ENCODE results near the gene B4GALT5.

Gene B4GALT5

DNA sequence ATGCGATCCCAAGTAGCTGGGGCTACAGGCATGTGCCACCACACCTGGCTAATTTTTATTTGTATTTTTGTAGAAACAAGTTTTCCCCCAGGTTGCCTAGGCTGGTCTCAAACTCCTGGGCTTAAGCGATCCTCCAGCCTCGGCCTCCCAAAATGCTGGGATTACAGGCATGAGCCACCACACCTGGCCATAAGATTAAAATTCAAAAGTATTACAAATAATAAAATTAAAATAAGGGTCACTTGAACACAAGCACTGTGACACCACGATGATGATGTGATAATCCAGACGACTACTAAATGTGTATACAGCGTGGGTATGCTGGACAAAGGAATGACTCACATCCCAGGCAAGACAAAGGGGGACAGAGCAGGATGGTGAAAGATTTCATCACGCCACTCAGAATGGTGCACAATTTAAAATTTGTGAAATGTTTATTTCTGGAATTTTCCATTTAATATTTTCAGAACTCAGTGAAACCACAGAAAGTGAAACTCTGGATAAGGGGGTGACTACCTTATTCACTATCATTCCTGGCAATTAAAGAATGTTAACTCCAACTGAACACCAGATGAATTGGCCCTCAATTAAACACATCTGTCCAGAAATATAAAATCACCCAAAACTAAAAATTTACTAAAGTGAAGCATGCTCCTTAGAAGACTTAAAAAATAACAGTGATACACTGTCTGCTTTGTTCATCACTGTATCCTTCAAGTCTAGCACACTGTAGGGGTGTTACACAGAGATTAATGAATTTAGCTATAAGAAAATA lies 13.1 kb downstream of the B4GALT5 start:
- no peak for DNase-seq (ENCODE audit: low spot score)

DNA sequence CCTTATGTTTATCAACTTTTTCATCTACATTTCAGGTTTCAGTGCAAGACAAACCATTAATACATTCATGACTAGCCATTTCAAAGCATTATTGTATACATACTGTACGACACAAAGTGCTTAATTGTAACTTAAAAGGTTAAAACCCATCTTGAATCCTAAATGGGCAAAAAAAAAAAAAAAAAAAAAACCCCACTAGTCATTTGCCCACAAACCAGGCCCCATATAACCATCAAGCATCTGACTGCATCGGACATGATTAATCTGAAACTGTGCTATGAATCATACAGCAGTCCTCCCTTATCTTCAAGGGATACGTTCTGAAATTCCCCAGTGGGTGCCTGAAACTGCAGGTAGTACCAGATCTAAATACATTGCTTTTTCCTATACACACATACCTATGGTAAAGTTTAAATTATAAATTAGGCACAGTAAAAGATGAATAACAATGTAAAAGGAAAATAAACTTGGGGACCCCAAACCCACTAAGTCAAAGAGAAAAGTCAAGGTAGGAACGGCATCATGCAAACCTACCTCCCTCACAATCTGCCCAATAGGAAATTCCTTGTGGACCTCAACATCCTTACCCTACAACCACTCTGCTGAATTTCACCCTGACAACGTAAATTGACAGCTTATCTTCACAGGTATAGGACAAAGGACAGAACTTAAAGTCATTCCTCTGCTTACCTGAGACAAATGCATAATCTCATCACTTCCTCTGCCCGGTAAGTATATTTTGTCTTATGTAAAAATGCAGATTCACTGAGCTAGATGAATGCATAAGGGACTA lies 14.3 kb downstream of the B4GALT5 start:
- DNase-seq (ENCODE audit: low spot score) = no peak

DNA sequence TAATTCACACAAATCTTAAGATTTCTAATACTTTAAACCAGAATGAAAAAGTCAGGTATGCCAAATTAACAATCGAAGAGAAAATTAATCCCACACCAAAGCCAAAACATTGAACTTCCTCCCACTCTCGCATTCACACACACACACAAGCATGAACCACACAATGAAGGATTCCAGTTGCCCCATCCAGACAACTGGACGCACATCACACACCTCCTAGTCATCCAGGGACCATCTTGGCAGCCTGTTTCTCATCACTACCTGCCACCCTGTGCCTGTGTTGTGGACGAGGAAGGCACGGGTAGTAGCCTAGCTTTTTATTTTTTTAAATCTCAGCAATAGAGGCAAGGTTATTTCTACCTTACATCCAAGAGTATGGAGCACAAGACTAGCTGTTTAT lies 15.2 kb downstream of the B4GALT5 start:
- DNase-seq (ENCODE audit: low spot score) = no peak

DNA sequence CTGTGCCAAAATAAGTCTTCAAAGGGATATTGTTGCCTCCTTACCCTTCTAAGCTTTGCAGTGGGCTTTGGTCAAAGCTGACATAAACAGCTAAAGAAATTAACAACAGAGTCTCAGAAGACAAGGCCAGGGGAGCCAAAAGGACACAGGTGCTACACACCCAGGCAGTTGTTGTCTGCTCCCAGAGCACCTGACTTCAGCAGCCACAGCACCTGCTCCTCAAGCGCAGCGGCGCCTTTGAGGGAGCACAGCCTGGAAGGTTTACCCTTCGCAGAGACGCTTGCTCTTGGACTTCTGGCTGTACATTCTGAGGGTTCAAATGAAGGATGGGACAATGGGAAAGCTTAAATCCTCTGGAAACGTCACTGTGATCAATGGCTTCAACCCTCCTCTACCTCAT lies 16.6 kb downstream of the B4GALT5 start:
- DNase-seq (ENCODE audit: low spot score) = no peak

DNA sequence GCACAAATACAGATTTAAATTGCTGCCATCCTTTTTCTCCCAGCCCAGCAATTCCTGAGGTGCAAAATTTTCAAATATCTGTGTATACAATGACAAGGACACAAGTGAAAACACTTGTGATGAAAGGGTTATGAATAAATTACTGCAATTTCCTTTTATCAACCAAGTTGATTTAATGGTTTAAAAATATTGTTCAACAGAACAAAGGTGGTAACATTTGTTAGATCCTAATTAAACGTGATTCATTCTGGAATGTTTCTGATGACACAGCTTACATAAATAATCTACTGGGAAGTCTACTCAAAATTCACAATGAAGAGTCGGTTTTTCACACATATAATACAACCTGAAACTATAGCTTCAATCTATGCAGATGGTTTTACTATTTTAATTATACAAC lies 17.1 kb downstream of the B4GALT5 start:
- no peak for DNase-seq (ENCODE audit: low spot score)

DNA sequence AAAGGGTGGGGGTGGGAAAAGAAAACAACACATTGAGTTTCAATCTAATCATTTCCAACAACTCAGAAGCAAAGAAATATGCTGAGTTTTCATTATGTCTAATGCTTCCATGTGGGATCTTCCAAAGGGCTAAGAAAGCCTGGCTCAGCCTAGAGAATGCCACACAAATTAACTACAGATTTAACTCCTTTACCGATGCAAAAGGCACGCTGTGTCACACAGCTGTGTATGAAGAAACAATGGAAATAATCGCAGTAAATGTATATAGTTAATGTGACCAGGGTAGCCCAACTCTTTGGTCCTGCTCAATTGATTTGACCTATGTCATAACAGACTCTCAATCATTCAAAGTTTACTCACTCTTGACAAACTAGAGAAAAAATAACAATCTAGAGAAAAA lies 17.8 kb downstream of the B4GALT5 start:
- DNase-seq (ENCODE audit: low spot score) = no peak

DNA sequence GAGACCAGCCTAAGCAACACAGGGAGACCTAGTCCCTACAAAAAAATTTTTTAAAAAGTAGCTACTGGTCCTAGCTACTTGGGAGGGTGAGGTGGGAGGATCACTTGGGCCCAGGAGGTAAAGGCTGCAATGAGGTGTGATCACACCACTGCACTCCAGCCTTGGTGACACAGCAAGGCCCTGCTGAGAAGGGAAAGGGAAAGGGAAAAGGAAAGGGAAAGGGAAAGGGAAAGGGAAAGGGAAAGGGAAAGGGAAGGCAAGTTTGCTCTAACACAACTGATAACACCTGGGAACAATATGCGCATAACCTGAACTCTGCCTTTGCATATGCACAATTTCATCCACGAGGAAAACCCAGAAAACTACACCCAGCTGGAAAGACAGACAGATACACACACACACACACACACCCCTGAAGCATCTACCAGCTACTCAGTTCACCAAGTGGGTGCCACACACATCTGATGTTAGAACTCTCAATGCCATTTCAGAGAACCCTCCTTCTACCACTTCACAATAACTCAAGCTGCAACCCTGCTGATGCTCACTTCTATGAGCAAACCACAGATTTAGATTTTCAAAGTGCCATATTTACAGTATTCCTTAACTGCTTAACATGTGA lies 19.1 kb downstream of the B4GALT5 start:
- DNase-seq (ENCODE audit: low spot score) = no peak

DNA sequence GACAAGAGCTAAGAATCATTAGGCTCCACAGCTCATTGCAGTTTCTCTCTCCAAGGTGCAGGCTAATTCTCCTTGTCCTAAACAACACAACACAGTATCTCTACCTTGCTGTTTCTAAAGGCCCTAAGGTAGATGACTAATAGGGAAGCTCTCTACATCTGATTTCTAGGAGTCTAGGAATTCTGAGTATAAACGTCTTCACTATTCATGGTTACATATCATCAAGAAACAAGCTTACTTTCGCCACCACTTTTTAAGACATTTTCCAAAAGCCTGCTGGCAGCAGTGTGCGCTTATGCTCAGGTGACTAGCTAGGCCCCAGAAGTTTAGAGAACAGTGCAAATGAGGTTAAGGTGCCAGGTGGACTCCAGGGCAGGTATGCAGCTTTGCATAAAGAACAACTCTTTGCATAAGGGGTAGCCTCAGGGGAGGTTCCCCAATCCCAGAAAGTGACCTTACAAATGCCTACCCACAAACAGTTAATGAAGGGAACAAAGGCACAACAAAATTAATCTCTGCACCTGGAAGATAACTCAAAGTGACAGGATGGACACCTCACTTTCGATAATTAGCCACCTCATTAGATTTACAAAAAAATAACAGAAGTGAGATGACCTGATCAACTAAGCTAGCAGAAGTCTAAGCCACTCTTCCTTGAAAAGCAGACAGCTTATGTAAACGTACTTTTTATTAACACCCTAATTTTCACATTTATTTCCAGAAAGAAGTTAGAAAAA lies 20.1 kb downstream of the B4GALT5 start:
- no peak for DNase-seq (ENCODE audit: low spot score)

DNA sequence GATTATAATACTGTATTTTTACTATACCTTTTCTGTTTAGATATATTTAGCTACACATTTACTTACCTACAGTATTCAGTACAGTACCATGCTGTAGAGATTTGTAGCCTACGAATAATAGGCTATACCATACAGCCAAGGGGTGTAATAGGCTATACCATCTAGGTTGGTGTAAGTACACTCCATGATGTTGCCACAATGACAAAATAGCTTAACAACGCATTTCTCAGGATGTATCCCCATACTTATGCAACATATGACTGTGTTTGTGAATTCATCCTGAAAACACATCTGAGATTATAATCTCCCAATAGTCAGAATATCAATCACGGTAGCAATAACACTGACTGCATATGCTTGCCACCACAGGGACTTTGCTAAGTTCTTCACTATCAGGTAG lies 20.7 kb downstream of the B4GALT5 start:
- DNase-seq (ENCODE audit: low spot score) = no peak

DNA sequence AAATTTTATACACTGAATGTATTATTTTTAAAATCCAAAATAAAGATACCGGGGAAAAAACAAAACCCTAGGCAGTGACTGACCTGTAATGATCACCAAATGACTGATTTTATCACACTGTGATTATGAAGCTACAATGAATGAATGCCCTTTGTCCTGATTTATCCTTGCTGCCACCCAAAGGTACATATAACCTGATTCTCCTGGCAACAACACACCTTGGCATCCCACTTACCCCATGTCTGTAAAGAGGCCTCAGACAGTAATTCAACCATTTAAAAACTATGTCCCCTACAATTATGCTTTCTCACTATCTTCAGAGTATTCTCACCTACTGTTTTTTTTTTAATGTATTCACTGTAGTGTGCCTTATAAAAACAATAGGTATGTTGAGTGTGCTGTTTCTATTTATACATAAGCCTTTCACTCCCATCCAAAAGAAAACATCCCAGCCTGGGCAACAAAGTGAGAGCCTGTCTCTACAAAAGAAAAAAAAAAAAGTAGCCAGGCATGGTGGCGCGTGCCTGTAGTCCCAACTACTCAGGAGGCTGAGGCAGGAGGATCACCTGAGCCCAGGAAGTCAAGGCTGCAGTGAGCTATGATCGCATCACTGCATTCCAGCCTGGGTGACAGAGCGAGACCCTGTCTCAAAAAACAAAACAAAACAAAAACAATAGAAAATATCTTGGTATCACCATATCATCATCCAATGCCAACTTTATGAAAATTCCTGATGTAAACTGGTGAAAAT lies 21.7 kb downstream of the B4GALT5 start:
- no peak for DNase-seq (ENCODE audit: low spot score)

DNA sequence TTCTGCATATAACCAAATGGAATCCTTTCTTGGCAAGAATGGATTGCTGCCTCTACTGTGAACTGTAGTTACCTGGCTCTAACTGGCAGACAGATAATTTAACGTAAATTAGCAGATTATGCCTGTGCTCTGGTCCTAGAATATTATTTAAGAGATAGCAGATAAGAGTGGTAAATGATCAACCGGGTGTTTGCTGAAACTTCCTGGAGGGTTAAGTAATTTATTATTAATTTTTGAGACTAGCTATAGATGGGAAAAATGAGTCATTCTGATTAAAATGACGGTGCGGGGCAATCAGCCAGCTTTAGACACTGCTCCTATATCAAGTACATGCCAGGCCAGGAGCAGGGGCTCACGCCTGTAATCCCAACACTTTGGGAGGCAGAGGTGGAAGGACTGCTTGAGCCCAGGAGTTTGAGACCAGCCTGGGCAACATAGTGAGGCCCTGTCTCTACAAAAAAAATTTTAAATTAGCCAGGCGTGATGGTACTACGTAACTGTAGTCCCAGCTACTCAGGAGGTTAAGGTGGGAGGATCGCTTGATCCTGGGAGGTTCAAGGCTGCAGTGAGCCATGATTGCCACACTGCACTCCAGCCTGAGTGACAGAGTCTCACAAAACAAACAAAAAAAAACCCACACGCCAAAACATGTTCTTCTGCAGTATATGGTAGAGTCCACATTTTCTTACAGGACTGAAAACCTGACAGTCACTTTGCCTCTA lies 22.6 kb downstream of the B4GALT5 start:
- DNase-seq (ENCODE audit: low spot score) = no peak

DNA sequence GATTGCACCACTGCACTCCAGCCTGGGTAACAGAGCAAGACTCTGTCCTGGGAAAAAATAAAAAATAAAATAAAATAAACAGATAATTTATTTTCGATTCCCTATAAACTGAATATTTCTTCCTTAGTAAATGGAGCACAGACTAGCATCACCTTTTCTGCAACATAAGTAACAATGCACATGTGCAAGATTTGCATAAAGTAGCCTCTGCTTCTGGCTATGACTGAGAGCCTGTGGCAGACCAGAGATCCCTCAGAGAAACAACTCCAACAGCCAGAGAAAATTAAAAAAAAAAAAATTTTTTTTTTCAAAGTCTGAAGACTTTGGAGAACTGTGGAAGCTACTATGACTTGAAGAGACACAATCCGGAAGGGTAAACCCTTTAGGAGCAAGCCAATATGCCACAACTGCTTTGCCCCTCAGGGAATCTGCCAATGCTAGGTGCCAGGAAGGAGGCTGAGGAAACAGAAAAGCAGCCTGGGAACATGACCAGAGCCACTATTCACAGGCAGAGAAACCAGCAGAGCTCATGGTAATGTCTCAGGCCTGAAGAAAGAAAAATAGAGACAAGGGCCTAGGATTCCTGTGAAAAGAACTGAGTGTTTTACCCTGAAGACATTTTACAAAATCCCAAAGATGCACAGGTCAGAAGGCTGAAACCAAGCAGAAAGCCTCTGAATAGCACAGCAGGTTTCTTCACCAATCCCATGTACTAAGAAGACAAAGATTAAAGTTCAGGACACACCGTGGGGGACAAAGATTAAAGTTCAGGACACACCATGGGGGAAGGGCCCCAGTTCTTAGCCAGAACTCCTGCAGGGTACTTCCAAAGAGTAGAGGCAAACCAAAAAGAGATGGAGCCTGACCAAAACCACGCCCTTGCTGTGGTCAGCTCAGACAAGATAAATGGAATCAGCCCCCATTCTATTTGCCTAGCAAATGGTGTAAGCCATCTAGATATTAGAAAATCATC lies 25.8 kb downstream of the B4GALT5 start:
- no peak for DNase-seq (ENCODE audit: low spot score)

DNA sequence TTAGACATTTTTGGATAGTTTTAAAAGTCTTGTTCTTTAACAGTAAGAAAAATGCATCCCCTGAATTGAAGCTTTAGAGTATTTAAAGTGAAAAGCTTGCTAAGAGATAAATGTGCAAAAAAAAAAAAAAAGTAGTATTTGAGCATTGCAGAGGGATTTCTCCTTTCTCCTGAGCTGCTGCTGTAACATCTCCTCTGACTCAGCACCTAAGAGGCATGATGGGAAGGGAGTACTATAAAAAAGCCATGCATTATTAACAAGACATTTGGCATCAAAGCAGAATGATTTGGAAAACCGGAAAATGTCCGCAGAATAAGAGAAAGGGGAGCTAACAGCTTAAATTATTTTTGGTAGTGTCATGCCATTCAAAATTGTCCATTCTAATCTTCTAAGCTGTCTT lies 27.9 kb downstream of the B4GALT5 start:
- DNase-seq (ENCODE audit: low spot score) = no peak

DNA sequence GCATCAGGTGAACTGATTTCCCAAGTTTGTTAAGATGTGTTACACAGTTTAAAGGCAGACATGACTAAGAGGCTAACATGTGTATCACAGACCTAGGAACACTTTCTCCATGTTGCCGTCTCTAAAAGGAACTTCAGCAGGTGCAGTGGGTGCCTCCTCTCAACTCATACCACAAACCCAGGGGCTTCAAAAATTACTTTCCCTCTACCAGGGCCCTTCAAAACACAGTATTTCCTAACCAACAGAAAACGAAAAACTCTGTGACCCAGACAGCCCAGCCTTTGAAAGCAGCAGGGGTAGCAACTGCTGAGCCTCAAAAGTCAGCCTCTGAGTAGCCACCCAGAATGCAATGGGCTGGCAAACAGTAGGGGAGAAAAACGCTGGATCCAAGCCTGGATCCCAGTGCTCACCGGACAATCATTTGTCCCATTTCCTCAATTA lies 28.5 kb downstream of the B4GALT5 start:
- no peak for DNase-seq (ENCODE audit: low spot score)

DNA sequence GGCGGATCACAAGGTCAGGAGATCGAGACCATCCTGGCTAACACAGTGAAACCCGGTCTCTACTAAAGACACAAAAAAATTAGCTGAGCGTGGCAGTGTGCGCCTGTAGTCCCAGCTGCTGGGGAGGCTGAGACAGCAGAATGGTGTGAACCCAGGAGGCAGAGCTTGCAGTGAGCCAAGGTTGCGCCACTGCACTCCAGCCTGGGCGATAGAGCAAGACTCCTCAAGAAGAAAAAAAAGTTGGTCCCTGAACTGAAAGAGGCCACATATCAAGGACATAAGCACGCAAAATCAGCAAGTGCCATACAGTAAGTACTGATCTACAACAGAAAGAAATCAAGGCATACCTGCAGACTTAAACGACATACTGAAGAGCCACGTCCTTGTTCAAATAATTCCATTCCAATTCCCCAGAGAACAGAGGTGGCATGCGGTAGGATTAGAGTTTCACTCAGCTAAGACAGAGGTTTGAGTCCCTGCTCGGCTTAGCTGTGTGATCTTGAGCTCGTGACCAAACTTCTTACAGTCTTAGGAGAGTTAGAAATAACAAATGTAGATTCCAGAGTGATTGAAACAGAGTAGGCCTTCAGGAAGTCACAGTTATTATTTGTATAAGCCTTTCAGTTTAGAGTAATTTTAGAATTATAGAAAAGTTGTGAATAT lies 29.2 kb downstream of the B4GALT5 start:
- no peak for DNase-seq (ENCODE audit: low spot score)

DNA sequence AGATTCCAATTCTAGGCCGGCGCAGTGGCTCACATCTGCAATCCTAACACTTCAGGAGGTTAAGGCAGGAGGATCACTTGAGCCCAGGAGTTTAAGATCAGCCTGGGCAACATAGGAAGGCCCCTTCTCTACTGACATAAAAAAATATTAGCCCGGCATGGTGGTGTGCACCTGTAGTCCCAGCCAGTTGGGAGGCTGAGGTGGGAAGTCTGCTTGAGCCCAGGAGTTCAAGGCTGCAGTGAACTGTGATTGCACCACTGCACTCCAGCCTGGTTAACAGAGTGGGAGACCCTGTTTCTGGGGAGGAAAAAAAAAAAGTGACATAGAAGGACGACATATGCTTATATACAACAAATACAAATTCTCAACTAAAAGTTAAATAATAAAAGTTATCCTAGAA lies 30.9 kb downstream of the B4GALT5 start:
- no peak for DNase-seq (ENCODE audit: low spot score)

DNA sequence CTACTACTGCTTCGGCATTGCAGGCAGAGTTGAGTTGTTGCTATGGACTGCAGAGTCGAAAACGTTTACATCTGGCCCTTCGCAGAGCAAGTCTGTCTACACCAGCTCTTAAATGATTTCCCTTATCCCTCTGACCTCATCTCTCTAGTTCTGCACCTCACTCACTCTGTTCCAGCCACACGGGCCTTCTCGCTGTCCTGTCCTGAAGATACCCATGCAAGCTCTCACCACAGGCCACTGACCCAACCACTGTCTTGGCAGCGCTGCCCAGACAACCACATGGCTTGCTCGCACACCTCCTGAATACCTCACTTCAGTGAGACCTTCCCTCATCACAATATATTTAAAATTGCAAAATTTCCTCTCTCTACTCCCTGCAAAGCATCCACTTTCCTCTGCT lies 31.4 kb downstream of the B4GALT5 start:
- DNase-seq (ENCODE audit: low spot score) = no peak

DNA sequence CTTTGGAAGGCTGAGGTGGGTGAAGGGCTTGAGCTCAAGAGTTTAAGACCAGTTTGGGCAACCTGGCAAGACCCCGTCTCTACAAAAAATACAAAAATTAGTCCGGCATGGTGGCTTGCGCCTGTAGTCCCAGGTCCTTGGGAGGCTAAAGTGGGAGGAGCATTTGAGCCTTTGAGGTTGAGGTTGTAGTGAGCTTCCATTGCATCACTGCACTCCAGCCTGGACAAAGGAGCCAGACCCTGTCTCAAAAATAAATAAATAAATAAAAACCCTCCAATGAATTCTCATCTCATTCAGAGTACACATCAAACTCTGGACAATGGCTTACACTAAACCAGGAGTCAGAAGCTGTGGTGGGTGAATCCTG lies 31.8 kb downstream of the B4GALT5 start:
- no peak for DNase-seq (ENCODE audit: low spot score)

DNA sequence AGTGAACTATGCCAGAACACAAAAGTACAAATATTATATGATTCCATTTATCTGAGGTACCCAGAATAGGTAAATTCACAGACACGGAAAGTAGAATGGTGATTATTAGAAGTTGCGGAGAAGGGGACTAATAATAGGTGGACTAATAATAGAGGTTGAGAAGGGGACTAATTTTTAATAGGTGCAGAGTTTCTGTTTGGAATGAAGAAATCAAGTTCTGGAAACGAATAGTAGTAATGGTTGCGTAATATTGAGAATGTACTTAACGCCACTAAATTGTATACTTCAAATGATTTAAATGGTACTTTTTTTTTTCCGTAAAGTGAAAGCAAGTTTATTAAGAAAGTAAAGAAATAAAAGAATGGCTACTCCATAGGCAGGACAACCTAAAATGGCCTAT lies 33.2 kb downstream of the B4GALT5 start:
- DNase-seq (ENCODE audit: low spot score) = no peak
